HEK293 (cell line): ENCODE results near the gene STX3.

Source experiments
- CTCF ChIA-PET: fragments of 350-600 bp; formaldehyde crosslinking; extraction: SDS; loops from one replicate; lab custom pipeline; 2021; ENCODE audit warnings: antibody characterized with exemption; lab: Yijun Ruan, JAX
- POLR2A ChIA-PET: fragments of 300-600 bp; formaldehyde crosslinking; extraction: SDS; loops from one replicate; lab custom pipeline; 2020; ENCODE audit warnings: antibody characterized with exemption, inconsistent platforms; lab: Yijun Ruan, JAX
- H3K27ac ChIP-seq: fragments of 200-500 bp; sonication (Bioruptor generic); 2 replicates; pipeline ENCODE4 v1.5.1; 2014; ENCODE audit warnings: low read depth, low read length, control low read depth, inconsistent platforms; ENCODE audit errors: extremely low read depth
- H3K36me3 ChIP-seq, 2 experiments: fragments of 200-500 bp in 1 of 2; sonication (Bioruptor generic) in 1 of 2; 1 replicate in 1 of 2; 2 replicates in 1 of 2; pipeline ENCODE4 v1.5.1; 2014 to 2017; ENCODE audit warnings: inconsistent platforms in 2 of 2, low read length in 2 of 2; ENCODE audit not compliant: control insufficient read depth in 2 of 2, insufficient read depth in 1 of 2
- H3K4me1 ChIP-seq: fragments of 200-500 bp; sonication (Bioruptor generic); 2 replicates; pipeline ENCODE4 v1.5.1; 2014; ENCODE audit warnings: mild to moderate bottlenecking, low read length, inconsistent platforms; ENCODE audit not compliant: control insufficient read depth, insufficient read depth
- H3K4me3 ChIP-seq: 2 replicates; pipeline ENCODE4 v1.5.1; 2011; ENCODE audit warnings: low read depth, mild to moderate bottlenecking, control low read depth, low read length, moderate library complexity
- H3K9me3 ChIP-seq: fragments of 200-500 bp; sonication (Bioruptor generic); 2 replicates; pipeline ENCODE4 v1.5.1; 2014; ENCODE audit warnings: low read depth, low read length, inconsistent platforms; ENCODE audit not compliant: control insufficient read depth, insufficient read depth
- BCL11A ChIP-seq: fragments of 450-650 bp; formaldehyde crosslinking; IDR thresholded peaks from 2 replicates; pipeline ENCODE4 v1.5.1; 2016; ENCODE audit warnings: low read depth, missing biosample characterization, missing genetic modification characterization
- GFI1B ChIP-seq: fragments of 450-650 bp; formaldehyde crosslinking; IDR thresholded peaks from 2 replicates; pipeline ENCODE4 v1.5.1; 2016; ENCODE audit warnings: missing biosample characterization, missing genetic modification characterization
- GLI2 ChIP-seq: fragments of 450-650 bp; formaldehyde crosslinking; IDR thresholded peaks from 2 replicates; pipeline ENCODE4; 2017; ENCODE audit warnings: missing biosample characterization, missing genetic modification characterization, low read depth, borderline replicate concordance
- SCRT2 ChIP-seq: fragments of 450-650 bp; formaldehyde crosslinking; IDR thresholded peaks from 2 replicates; pipeline ENCODE4 v1.5.1; 2016; ENCODE audit warnings: missing biosample characterization, missing genetic modification characterization
- SP2 ChIP-seq: fragments of 450-650 bp; formaldehyde crosslinking; IDR thresholded peaks from 2 replicates; pipeline ENCODE4 v1.5.1; 2016; ENCODE audit warnings: missing biosample characterization, missing genetic modification characterization
- ZNF2 ChIP-seq: fragments of 450-650 bp; formaldehyde crosslinking; IDR thresholded peaks from 2 replicates; pipeline ENCODE4 v1.5.1; 2016; ENCODE audit warnings: missing biosample characterization, missing genetic modification characterization
- ZNF202 ChIP-seq: fragments of 450-650 bp; formaldehyde crosslinking; IDR thresholded peaks from 2 replicates; pipeline ENCODE4 v1.5.1; 2016; ENCODE audit warnings: missing biosample characterization, missing genetic modification characterization, borderline replicate concordance
- ZNF24 ChIP-seq: fragments of 450-650 bp; formaldehyde crosslinking; IDR thresholded peaks from 2 replicates; pipeline ENCODE4 v1.5.1; 2016; ENCODE audit warnings: missing biosample characterization, missing genetic modification characterization
- ZNF311 ChIP-seq: fragments of 450-650 bp; formaldehyde crosslinking; IDR thresholded peaks from 2 replicates; pipeline ENCODE4 v1.5.1; 2017; ENCODE audit warnings: missing biosample characterization, missing genetic modification characterization, borderline replicate concordance
- ZNF654 ChIP-seq: fragments of 450-650 bp; formaldehyde crosslinking; IDR thresholded peaks from 2 replicates; pipeline ENCODE4 v1.5.1; 2016; ENCODE audit warnings: low read depth, missing biosample characterization, missing genetic modification characterization
- TF ChIP-seq, protein P1 (sequence below): fragments of 450-650 bp; formaldehyde crosslinking; conservative IDR thresholded peaks from 2 replicates; pipeline ENCODE4 v1.5.1; 2016; ENCODE audit warnings: low read depth, missing biosample characterization, missing genetic modification characterization
- TF ChIP-seq, protein P2 (sequence below): fragments of 450-650 bp; formaldehyde crosslinking; IDR thresholded peaks from 2 replicates; pipeline ENCODE4 v1.5.1; 2016; ENCODE audit warnings: missing biosample characterization, missing genetic modification characterization
- TF ChIP-seq, protein P3 (sequence below): fragments of 450-650 bp; formaldehyde crosslinking; IDR thresholded peaks from 2 replicates; pipeline ENCODE4 v1.5.1; 2016; ENCODE audit warnings: missing biosample characterization, missing genetic modification characterization
- TF ChIP-seq, protein P4 (sequence below): fragments of 450-650 bp; formaldehyde crosslinking; IDR thresholded peaks from 2 replicates; pipeline ENCODE4 v1.5.1; 2016; ENCODE audit warnings: missing biosample characterization, missing genetic modification characterization, low read depth
- TF ChIP-seq, protein P5 (sequence below): fragments of 450-650 bp; formaldehyde crosslinking; IDR thresholded peaks from 2 replicates; pipeline ENCODE4 v1.5.1; 2016; ENCODE audit warnings: missing biosample characterization, missing genetic modification characterization
- TF ChIP-seq, protein P6 (sequence below): fragments of 450-650 bp; formaldehyde crosslinking; IDR thresholded peaks from 2 replicates; pipeline ENCODE4 v1.5.1; 2016; ENCODE audit warnings: missing biosample characterization, missing genetic modification characterization
- TF ChIP-seq, protein P7 (sequence below): fragments of 450-650 bp; formaldehyde crosslinking; IDR thresholded peaks from 2 replicates; pipeline ENCODE4 v1.5.1; 2016; ENCODE audit warnings: missing biosample characterization, missing genetic modification characterization

Gene STX3

DNA sequence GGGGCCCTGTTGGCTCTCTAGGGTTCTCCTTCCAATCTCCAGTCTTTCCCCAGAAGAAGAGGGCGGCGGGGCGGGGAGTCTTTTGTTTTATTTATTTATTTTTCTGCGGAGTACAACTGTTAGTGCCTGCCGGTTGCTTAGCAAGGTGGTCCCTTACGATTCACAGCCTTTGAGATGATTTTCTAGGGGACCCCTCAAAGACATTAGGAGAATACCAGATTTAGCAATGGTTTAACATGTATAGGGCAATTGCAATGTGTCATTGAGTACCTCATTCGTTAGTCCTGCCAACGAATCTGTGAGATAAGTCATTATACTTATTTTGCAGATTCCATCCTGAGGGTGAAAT lies 55.7 kb downstream of the STX3 start (continued):
- TF ChIP-seq, protein P1, sequence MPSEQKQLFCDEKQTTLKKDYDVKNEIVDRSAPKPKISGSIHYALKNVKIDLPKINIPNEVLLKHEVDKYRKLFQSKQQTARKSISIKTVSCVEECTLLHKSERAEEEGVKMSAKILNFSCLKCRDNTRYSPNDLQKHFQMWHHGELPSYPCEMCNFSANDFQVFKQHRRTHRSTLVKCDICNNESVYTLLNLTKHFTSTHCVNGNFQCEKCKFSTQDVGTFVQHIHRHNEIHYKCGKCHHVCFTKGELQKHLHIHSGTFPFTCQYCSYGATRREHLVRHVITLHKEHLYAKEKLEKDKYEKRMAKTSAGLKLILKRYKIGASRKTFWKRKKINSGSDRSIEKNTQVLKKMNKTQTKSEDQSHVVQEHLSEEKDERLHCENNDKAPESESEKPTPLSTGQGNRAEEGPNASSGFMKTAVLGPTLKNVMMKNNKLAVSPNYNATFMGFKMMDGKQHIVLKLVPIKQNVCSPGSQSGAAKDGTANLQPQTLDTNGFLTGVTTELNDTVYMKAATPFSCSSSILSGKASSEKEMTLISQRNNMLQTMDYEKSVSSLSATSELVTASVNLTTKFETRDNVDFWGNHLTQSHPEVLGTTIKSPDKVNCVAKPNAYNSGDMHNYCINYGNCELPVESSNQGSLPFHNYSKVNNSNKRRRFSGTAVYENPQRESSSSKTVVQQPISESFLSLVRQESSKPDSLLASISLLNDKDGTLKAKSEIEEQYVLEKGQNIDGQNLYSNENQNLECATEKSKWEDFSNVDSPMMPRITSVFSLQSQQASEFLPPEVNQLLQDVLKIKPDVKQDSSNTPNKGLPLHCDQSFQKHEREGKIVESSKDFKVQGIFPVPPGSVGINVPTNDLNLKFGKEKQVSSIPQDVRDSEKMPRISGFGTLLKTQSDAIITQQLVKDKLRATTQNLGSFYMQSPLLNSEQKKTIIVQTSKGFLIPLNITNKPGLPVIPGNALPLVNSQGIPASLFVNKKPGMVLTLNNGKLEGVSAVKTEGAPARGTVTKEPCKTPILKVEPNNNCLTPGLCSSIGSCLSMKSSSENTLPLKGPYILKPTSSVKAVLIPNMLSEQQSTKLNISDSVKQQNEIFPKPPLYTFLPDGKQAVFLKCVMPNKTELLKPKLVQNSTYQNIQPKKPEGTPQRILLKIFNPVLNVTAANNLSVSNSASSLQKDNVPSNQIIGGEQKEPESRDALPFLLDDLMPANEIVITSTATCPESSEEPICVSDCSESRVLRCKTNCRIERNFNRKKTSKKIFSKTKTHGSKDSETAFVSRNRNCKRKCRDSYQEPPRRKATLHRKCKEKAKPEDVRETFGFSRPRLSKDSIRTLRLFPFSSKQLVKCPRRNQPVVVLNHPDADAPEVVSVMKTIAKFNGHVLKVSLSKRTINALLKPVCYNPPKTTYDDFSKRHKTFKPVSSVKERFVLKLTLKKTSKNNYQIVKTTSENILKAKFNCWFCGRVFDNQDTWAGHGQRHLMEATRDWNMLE = peak; percentile 32
- TF ChIP-seq, protein P2, sequence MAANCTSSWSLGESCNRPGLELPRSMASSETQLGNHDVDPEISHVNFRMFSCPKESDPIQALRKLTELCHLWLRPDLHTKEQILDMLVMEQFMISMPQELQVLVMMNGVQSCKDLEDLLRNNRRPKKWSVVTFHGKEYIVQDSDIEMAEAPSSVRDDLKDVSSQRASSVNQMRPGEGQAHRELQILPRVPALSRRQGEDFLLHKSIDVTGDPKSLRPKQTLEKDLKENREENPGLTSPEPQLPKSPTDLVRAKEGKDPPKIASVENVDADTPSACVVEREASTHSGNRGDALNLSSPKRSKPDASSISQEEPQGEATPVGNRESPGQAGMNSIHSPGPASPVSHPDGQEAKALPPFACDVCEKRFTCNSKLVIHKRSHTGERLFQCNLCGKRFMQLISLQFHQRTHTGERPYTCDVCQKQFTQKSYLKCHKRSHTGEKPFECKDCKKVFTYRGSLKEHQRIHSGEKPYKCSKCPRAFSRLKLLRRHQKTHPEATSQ (tag by site-specific recombination) = no peak
- TF ChIP-seq SCRT2 (no peak), ZNF202 (tag by site-specific recombination) (no peak), SP2 (tag by site-specific recombination) (no peak)
- TF ChIP-seq, protein P3, sequence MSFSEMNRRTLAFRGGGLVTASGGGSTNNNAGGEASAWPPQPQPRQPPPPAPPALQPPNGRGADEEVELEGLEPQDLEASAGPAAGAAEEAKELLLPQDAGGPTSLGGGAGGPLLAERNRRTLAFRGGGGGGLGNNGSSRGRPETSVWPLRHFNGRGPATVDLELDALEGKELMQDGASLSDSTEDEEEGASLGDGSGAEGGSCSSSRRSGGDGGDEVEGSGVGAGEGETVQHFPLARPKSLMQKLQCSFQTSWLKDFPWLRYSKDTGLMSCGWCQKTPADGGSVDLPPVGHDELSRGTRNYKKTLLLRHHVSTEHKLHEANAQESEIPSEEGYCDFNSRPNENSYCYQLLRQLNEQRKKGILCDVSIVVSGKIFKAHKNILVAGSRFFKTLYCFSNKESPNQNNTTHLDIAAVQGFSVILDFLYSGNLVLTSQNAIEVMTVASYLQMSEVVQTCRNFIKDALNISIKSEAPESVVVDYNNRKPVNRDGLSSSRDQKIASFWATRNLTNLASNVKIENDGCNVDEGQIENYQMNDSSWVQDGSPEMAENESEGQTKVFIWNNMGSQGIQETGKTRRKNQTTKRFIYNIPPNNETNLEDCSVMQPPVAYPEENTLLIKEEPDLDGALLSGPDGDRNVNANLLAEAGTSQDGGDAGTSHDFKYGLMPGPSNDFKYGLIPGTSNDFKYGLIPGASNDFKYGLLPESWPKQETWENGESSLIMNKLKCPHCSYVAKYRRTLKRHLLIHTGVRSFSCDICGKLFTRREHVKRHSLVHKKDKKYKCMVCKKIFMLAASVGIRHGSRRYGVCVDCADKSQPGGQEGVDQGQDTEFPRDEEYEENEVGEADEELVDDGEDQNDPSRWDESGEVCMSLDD (tag by site-specific recombination) = no peak
- TF ChIP-seq, protein P4, sequence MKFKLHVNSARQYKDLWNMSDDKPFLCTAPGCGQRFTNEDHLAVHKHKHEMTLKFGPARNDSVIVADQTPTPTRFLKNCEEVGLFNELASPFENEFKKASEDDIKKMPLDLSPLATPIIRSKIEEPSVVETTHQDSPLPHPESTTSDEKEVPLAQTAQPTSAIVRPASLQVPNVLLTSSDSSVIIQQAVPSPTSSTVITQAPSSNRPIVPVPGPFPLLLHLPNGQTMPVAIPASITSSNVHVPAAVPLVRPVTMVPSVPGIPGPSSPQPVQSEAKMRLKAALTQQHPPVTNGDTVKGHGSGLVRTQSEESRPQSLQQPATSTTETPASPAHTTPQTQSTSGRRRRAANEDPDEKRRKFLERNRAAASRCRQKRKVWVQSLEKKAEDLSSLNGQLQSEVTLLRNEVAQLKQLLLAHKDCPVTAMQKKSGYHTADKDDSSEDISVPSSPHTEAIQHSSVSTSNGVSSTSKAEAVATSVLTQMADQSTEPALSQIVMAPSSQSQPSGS (tag by site-specific recombination) = no peak

DNA sequence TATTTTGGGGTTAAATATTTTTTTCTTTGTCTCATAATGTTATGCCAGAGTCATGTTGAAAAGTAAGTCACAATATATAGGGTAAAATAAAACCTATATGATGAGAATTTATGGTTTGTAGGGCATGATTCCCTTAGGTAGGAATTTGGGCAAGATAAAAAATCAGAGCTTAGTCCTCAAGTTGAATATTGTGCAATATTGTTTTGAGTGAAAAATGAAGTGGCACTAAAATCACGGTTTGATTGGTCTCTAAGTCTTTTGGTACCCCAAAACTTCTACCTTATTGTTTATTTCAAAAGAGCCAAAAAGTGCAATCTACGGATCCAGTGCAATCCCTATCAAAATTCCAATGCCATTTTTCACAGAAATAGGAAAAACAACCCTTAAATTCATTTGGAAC lies 57.0 kb downstream of the STX3 start:
- Histone ChIP-seq H3K9me3 (no peaks in the 10 kb centered on the region), H3K4me1 (no peaks in the 10 kb centered on the region), H3K27ac (no peak overlapping the region), H3K4me3 (no peak overlapping the region), H3K36me3 (peaks cover 4 to 16% of the 10 kb centered on the region in 2 experiments; a peak in 2 of 3 replicates)
- ChIA-PET CTCF (interaction anchor here (0.6 to 0.7 kb wide), 2 partner anchors 77 to 1245 kb away, joined by 3 read pairs; no protein-coding TSS in a partner anchor), POLR2A (no interaction called here)
- TF ChIP-seq ZNF2 (tag by site-specific recombination) = no peak
- no peak for TF ChIP-seq GFI1B
- no peak for TF ChIP-seq ZNF311 (tag by site-specific recombination)
- TF ChIP-seq GLI2 (tag by site-specific recombination) = no peak
- TF ChIP-seq, protein P5, sequence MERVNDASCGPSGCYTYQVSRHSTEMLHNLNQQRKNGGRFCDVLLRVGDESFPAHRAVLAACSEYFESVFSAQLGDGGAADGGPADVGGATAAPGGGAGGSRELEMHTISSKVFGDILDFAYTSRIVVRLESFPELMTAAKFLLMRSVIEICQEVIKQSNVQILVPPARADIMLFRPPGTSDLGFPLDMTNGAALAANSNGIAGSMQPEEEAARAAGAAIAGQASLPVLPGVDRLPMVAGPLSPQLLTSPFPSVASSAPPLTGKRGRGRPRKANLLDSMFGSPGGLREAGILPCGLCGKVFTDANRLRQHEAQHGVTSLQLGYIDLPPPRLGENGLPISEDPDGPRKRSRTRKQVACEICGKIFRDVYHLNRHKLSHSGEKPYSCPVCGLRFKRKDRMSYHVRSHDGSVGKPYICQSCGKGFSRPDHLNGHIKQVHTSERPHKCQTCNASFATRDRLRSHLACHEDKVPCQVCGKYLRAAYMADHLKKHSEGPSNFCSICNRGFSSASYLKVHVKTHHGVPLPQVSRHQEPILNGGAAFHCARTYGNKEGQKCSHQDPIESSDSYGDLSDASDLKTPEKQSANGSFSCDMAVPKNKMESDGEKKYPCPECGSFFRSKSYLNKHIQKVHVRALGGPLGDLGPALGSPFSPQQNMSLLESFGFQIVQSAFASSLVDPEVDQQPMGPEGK (tag by site-specific recombination) = no peak
- TF ChIP-seq ZNF24 = no peak
- TF ChIP-seq ZNF654 (tag by site-specific recombination) = no peak
- TF ChIP-seq, protein P6, sequence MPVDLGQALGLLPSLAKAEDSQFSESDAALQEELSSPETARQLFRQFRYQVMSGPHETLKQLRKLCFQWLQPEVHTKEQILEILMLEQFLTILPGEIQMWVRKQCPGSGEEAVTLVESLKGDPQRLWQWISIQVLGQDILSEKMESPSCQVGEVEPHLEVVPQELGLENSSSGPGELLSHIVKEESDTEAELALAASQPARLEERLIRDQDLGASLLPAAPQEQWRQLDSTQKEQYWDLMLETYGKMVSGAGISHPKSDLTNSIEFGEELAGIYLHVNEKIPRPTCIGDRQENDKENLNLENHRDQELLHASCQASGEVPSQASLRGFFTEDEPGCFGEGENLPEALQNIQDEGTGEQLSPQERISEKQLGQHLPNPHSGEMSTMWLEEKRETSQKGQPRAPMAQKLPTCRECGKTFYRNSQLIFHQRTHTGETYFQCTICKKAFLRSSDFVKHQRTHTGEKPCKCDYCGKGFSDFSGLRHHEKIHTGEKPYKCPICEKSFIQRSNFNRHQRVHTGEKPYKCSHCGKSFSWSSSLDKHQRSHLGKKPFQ (tag by site-specific recombination) = no peak
- TF ChIP-seq, protein P7, sequence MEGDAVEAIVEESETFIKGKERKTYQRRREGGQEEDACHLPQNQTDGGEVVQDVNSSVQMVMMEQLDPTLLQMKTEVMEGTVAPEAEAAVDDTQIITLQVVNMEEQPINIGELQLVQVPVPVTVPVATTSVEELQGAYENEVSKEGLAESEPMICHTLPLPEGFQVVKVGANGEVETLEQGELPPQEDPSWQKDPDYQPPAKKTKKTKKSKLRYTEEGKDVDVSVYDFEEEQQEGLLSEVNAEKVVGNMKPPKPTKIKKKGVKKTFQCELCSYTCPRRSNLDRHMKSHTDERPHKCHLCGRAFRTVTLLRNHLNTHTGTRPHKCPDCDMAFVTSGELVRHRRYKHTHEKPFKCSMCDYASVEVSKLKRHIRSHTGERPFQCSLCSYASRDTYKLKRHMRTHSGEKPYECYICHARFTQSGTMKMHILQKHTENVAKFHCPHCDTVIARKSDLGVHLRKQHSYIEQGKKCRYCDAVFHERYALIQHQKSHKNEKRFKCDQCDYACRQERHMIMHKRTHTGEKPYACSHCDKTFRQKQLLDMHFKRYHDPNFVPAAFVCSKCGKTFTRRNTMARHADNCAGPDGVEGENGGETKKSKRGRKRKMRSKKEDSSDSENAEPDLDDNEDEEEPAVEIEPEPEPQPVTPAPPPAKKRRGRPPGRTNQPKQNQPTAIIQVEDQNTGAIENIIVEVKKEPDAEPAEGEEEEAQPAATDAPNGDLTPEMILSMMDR (tag by site-specific recombination) = no peak
- no peak for TF ChIP-seq BCL11A (tag by site-specific recombination)
